Mammary epithelial cell (primary cell): ENCODE measurements around the gene S1PR4.

Experiments used
- EZH2 ChIP-seq: IDR thresholded peaks from 2 replicates; pipeline ENCODE4 v1.6.1; 2012; ENCODE audit warnings: low read length, inconsistent platforms, borderline replicate concordance
- TF ChIP-seq, protein P1 (sequence below), 2 donors: IDR thresholded peaks in 1 of 2; conservative IDR thresholded peaks in 1 of 2; 2 replicates each; pipeline ENCODE4 v1.5.1; 2011 to 2012; ENCODE audit warnings: inconsistent platforms in 2 of 2, low read length in 2 of 2, mild to moderate bottlenecking in 2 of 2, control low read depth in 1 of 2, low read depth in 1 of 2; ENCODE audit not compliant: insufficient read depth in 1 of 2; ENCODE audit errors: extremely low read depth in 1 of 2

GRCh38 chr19:3227054-3227626 is 48.6 kb downstream of the S1PR4 start:
- TF ChIP-seq, protein P1, sequence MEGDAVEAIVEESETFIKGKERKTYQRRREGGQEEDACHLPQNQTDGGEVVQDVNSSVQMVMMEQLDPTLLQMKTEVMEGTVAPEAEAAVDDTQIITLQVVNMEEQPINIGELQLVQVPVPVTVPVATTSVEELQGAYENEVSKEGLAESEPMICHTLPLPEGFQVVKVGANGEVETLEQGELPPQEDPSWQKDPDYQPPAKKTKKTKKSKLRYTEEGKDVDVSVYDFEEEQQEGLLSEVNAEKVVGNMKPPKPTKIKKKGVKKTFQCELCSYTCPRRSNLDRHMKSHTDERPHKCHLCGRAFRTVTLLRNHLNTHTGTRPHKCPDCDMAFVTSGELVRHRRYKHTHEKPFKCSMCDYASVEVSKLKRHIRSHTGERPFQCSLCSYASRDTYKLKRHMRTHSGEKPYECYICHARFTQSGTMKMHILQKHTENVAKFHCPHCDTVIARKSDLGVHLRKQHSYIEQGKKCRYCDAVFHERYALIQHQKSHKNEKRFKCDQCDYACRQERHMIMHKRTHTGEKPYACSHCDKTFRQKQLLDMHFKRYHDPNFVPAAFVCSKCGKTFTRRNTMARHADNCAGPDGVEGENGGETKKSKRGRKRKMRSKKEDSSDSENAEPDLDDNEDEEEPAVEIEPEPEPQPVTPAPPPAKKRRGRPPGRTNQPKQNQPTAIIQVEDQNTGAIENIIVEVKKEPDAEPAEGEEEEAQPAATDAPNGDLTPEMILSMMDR (conservative IDR thresholded peaks at IDR 0.05 in 1 of 2, IDR thresholded peaks at IDR 0.05 in 1 of 2; ENCODE audit: extremely low read depth in 1 of 2, insufficient read depth in 1 of 2, low read depth in 1 of 2, low read length in 2 of 2), result no peak
- no peak for TF ChIP-seq EZH2
